OCI-LY1 (cell line): ENCODE data around the gene GNA12.

Experiments used
- CTCF ChIP-seq: fragments of 200-600 bp; sonication (generic), shearing (Covaris generic); IDR thresholded peaks from 2 replicates; pipeline ENCODE4 v1.5.1; 2017; ENCODE audit warnings: mild to moderate bottlenecking, antibody characterized with exemption, low read length, moderate library complexity, mixed read lengths
- EZH2 ChIP-seq: fragments of 200-600 bp; sonication (generic), shearing (Covaris generic); IDR thresholded peaks from 2 replicates; pipeline ENCODE4 v1.8.0; 2017; ENCODE audit warnings: borderline replicate concordance, mixed run types, mild to moderate bottlenecking, antibody characterized with exemption, low read length, moderate library complexity, mixed read lengths

DNA sequence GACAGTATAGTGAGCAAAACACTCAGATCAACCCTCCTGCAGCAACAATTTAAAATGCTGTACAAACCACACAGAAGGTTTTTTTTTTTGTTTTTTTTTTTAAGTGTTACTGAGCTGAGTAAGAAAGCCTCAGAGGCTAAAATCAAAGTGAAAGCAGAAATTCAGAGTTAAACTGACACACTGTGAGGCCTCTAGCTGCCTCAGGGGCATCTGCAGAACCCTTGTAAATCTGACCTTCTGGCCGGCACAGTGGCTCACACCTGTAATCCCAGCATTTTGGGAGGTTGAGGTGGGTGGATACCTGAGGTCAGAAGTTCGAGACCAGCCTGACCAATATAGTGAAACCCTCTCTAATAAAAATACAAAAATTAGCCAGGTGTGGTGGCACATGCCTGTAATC, 7.4 kb upstream of the GNA12 start:
- no peak for TF ChIP-seq CTCF
- TF ChIP-seq EZH2 = no peak
